Activated CD4-positive, alpha-beta T cell treated with anti-CD3 and anti-CD28 coated beads, Interleukin-2, amount 50 U/mL, for 24 hours (primary cell): ENCODE results near the gene ZFP92.
A peak's percentile ranks its signal among the peaks of the same experiment; 100 is the strongest.

Source experiments
- DNase-seq, 2 donors: peaks; one replicate each; pipeline ENCODE4 v3.0.0-alpha.2; 2020; ENCODE audit warnings: low read depth in 1 of 2, low spot score in 1 of 2

ZFP92 gene, protein sequence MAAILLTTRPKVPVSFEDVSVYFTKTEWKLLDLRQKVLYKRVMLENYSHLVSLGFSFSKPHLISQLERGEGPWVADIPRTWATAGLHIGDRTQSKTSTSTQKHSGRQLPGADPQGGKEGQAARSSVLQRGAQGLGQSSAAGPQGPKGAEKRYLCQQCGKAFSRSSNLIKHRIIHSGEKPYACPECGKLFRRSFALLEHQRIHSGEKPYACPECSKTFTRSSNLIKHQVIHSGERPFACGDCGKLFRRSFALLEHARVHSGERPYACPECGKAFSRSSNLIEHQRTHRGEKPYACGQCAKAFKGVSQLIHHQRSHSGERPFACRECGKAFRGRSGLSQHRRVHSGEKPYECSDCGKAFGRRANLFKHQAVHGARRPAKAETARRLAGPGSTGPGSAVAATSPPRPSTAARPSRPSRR

DNA sequence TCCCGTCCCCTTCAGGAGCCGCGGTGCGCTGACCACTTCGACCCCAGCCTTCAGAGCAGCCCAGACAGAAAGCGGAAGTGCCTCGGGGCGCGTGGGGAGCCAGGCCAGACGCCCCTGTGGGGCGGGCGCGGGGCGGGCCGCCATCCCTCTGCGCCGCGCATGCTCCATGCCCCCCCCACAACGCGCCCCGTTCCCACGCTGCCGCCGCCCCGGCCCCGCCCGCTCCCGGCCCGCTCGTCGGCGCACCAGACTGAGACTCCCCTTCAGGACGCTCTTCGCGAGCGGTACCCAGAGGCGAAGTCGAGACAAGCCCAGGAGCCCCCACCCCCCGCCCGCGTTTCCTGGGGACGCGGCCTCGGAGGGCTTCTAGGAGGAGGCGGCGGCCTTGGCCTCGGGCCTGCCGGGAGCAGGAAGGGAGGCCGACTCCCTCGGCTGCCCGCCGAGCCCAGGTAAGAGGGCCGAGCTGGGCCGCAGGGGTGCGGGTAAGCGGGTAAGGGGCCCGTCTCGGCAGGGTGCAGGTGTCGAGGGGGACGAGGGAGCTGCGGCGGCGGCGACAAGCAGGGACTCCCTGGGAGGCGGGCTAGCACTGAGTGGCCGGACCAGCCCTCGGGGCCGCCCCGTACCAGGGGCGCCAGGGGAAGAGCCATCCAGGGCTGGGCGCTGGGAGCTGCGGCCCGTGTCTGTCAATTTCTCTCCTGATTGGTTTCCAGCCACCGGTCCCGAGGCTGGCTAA, at the start of gene ZFP92:
TSS of gene ZFP92 (plus strand) at position 218 of the 733 bp plus-strand sequence. CDS start 6,851 bp downstream, outside the sequence.
- DNase-seq, result peak in 1 of 2 donors; percentile 1

GRCh38 chrX:153361781-153362397, 49.4 kb upstream of the ZFP92 start:
- no peak for DNase-seq

GRCh38 chrX:153365670-153366069, 45.6 kb upstream of the ZFP92 start:
- DNase-seq, result no peak

DNA sequence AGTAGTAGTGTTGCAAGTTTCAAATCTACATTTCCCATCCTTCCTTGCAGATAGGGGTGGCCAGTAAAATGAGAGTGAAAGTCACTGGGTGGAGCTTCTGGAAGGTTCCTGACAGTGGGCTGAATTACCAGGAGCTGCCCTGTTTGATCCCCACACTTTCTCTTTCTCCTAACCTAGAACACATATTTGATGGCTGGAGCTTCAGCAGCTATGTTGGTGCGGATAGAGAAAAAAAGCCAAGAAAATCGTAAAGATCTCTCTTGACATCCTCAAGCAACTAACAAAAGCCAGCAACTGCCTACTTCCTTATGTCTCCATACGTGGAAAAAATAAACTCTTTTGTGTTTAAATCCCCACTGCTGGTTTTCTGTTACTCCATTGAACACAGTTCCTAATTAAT, 45.2 kb upstream of the ZFP92 start:
- no peak for DNase-seq

GRCh38 chrX:153366878-153367538, 44.3 kb upstream of the ZFP92 start:
- DNase-seq, result no peak

GRCh38 chrX:153370293-153371055, 40.8 kb upstream of the ZFP92 start:
- no peak for DNase-seq

DNA sequence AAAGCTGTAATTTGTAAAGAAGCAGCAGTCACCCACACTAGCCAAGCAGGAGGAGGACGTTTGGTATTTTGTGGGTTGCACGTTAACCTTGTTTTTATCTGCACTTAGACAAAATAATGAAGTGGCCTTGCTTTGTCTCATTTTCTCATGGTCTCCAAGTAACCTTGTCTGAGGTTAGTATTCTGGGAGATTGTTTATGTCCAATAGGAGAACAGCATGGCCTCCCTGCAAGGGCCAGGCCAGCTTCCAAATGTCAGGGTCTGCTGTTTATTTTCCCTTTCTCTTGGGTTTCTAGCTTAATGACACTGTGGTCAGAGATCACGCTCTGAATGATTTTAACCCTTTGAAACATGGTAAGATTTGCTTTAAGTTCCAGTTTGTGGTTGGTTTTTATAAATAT, 40.0 kb upstream of the ZFP92 start:
- no peak for DNase-seq

DNA sequence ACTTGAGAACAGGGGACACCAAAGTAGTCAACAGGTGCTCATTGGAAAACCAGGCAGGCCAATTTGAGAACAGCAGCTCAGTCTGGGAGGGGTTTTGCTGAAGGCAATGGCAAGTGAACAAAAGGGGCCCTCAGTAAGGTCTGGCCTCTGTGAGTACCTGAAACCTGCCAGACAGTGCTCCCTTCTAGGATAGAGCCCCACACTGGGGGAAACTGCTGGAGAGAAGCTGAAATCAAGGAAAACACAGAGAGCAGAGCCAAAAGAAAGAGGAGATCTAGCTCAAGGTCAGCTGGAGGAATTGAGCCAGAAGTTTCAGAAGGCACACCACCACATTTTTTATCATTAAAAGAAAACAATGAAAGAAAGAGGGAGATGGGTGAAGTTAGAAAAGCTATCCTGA, 38.3 kb upstream of the ZFP92 start:
- no peak for DNase-seq

DNA sequence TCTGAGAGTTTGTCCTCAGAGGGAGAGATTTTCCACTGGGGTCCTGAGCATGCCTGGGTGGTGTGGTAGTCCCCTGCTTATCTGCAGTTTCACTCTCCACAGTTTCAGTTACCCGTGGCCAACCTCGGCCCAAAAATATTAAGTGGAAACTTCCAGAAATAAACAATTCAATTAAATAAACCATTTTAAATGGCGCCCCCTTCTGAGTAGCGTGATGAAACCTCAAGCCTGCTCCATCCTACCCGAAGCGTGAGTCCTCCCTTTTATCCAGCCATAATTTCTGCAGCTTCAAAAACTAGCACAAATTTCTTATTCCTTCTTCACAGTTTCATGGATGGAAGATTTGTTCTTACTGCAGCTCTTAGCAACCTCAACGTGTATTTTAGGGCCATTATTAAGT, 36.8 kb upstream of the ZFP92 start:
- DNase-seq, result no peak

DNA sequence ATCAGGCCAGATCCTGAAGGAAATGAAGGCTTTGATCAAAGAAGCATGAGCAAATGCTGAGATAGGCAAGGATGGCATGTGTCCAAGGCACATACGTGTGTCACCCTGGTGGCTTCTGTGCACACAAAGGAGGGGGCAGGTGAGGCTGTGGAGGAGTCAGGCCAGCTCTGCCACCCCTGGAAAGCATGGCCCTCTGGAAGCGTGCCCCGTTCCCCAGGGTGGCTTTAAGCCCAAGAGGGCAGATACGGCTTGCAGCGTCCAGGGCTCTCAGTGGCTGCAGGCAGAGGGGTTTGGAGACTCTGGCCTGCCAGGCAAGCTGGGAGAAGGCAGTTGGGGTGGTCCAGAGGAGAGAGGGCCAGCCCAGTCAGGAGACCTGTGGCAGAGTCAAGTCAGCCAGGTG, 35.7 kb upstream of the ZFP92 start:
- no peak for DNase-seq

GRCh38 chrX:153377727-153378126, 33.5 kb upstream of the ZFP92 start:
- no peak for DNase-seq

GRCh38 chrX:153378607-153379006, 32.7 kb upstream of the ZFP92 start:
- no peak for DNase-seq

GRCh38 chrX:153379508-153379907, 31.8 kb upstream of the ZFP92 start:
- no peak for DNase-seq

DNA sequence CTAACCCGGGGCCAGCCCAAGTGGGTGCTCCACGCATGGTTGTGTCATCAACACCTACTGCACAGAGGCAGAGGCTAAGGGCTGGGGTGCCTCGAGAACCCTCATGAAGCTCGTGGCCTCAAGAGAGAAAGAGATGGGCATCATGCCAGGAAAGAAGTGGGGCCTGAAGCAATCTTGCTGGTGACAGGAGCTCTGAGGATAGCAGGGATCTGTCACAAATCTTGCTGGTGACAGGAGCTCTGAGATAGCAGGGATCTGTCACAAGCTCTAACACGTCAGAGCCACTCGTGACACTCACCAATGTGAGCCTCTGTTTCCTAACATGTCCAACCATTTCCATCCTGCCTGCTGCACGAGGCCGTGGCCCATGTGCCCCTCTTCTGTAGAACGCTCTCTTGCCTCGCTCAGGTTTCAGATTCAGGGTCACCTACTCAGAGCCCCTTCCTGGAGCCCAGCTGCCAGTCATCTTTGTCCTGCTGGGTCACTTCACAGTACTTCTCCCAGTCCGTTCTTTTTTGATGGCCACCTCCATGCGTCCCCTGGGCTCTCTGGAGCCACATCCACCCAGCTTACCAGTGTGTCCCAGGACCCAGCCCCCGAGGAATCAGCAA, 31.2 kb upstream of the ZFP92 start:
- no peak for DNase-seq

DNA sequence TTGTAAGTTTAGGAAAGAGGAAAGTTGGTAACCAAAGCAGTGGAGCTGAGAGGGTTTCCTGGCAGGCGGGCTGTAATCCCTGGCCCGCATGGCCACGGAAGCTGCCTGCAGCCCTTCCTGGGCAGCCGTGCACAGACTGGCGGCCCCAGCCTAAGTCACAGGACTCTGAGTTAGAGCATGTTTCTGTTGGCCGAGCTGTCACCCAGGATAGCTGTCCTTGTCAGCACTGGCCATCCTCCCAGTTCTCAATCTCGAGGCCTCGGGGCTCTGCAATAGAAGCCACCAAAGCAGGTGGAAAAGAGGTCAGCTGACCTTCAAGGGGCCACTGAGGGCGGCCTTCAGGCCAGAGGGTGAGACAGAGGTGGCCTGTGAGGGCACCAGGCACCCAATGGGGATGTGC, 30.6 kb upstream of the ZFP92 start:
- no peak for DNase-seq

GRCh38 chrX:153381684-153382532, 29.4 kb upstream of the ZFP92 start:
- no peak for DNase-seq

DNA sequence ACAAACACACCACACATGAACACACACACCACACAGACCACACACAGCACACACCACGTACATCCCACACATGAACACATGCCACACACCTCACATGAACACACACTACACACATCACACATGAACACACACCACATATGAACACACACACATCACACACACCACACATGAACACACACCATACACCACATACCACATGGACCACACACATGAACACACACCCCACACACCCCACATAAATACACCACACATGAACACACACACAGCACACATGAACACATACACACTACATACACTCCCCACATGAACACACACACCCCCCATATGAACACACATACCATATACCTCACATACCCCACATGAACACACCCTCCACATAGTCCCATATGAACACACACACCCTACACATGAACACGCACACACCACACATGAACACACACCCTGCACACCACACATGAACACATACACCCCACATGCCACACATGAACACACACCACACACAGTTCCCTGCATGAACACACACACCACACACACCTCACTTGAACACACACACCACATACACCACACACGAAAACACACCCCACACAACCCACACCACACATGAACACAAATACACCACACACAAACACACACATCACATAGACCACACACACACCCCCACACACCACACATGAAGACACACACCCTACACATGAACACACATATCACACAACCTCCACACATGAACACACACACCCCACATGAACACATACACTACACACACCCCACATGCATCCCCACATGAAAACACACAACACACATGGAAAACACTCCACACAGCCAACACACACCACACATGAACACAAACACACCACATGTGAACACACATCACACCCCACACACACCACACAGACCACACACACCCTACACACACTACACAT, 28.4 kb upstream of the ZFP92 start:
- DNase-seq, result no peak

DNA sequence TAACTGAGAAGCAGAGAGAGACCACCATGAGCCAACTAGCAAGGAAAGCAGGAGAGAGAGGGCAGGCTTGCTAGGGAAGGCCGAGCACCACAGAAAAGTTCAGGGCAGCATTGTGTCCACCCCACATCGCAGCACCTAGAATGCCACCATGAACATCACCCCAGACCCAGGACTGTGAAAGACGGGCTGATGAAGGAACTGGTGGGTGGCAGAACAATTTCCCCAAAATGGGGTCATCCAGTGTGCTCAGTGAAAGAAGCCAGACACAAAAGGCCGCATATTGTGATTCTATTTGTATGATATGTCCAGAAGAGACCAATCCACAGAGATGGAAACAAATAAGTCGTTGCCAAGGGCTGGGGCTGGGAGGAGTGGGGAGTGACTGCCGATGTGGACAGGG, 26.9 kb upstream of the ZFP92 start:
- no peak for DNase-seq
